GM19372 (cell line): ENCODE data around the gene SPATA7.
A peak's percentile ranks its signal among the peaks of the same experiment; 100 is the strongest.
"Not testable (repeated sequence)": the region's sequence is repeated elsewhere in the genome, so short reads cannot be mapped to it uniquely, and the experiment has no call there.

Experiments used
- ATAC-seq: cut with Tn5 transposase; IDR thresholded peaks from one replicate; pipeline ENCODE4 v1.9.1; 2021; ENCODE audit warnings: mild to moderate bottlenecking, low read depth, moderate library complexity; ENCODE audit not compliant: unreplicated experiment

Gene SPATA7, protein sequence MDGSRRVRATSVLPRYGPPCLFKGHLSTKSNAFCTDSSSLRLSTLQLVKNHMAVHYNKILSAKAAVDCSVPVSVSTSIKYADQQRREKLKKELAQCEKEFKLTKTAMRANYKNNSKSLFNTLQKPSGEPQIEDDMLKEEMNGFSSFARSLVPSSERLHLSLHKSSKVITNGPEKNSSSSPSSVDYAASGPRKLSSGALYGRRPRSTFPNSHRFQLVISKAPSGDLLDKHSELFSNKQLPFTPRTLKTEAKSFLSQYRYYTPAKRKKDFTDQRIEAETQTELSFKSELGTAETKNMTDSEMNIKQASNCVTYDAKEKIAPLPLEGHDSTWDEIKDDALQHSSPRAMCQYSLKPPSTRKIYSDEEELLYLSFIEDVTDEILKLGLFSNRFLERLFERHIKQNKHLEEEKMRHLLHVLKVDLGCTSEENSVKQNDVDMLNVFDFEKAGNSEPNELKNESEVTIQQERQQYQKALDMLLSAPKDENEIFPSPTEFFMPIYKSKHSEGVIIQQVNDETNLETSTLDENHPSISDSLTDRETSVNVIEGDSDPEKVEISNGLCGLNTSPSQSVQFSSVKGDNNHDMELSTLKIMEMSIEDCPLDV

DNA sequence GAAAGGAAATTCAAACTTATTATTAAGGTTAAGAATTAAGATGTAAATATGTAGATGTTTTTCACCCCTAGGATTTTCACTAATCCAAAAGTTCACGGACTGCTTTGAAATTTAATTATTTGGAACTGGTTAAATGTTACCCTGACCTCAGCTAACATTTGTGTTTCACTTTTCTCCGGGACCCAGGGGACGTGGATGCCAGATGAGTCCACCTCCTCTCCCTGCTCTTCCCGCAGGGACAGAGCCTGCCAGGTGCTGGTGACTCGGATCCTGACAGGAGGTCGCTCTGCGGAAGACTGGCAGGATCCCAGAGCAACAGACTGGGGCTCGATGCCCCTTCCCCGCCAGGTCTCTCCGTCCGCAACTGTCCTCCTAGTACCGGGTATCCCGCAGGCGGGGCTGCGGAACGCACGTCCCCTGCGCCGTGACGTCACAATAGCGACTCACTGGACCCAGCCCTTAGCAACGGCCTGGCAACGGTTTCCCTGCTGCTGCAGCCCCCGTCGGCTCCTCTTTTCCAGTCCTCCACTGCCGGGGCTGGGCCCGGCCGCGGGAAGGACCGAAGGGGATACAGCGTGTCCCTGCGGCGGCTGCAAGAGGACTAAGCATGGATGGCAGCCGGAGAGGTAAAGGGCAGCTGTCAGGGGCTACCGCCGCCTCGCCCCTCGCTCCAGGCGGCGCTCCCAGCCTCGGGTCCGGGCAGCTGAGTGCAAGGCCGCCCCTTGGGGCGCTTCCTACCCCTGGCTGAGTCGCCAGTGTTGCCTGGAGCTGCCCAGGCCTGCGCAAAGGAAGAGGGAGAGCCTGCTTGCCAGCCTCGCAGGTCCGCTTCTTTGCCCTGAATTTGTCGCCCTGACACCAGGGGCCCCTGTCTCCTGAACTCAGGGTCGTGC, at the start of gene SPATA7:
Gene SPATA7, plus strand, starts transcription at position 446 of the 890 bp plus-strand sequence. Its CDS starts 162 bp downstream, at position 608.
- ATAC-seq: peak; percentile 100

DNA sequence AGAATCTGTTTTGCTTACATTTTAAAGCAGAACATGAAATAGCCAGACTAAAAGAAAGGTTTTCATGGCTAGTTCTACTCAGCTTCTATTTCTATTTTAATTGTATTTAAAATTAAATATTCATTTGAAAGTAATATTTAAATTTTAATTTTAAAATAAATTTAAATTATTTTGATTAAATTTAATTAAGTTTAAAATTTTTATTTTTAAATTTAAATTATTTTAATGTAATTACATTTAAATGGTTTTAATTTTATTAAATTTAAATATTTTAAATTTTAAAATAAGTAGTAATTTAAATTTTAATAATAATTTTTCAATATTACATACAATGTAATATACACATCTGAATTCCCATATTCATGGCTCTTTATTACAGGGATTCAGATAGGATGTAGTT, 45.1 kb upstream of the SPATA7 start:
- ATAC-seq: no peak

DNA sequence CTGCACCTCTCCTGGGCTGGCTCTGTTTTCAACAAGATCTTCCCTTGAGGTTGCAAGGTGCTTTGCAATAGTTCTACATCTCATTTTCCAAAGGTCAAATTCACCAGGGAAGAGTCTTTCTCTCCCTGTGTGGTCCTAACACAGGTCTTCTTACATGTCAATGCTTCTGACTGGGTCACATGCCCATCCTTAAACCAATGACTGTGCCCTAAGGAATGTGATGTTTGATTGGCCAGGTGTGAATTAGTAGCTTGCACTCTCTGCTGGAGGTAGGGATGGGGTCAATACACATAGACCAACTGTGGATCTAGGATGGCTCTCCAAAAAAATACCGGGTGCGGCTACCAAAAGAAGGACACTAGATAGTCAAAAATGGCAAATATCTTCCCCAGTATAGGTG, 42.5 kb upstream of the SPATA7 start:
- ATAC-seq: no peak

DNA sequence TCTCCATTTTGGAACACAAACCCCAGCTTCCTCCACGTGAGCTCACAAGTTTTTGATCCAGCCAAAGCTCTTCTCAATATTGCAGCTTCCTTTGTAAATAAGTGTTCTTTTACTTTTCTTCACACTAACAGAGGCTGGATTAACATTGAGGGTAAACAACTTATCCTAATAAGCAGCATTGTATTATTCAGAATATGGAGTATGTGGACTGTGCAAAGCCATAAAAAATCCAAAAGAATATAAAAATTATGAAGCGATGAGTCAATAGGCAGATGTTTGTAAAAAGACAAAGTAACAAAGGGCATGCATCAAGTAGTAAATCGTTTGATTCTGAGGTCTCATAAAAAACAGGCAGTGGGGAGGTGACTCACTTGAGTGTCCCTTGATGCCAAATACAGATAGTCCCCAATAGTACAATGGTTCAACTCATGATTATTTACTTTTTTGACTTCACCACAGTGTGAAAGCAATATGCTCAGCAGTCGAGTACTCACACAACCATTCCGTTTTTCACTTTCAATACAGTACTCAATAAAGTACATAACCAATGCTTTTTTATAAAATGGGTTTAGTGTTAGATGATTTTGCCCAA, 39.3 kb upstream of the SPATA7 start:
- no peak for ATAC-seq

DNA sequence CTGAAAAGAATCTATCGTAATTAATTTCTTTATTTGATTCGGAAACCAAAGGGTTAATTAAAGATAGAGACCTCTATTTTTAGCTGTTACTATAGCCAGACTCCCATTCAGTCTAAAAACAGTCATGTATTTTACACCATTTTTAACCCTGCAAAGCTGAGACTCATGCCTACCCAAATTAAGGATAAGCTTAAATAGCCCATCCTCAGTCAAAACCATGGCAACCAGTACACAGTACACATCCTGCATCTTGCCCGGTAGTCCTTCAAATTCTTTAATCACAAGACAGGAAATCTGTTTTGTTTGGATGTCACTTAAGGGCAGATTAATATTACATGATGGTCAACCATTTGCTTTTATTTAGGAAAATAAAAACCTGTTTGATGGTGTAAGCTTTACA, 36.9 kb upstream of the SPATA7 start:
- ATAC-seq: no peak

DNA sequence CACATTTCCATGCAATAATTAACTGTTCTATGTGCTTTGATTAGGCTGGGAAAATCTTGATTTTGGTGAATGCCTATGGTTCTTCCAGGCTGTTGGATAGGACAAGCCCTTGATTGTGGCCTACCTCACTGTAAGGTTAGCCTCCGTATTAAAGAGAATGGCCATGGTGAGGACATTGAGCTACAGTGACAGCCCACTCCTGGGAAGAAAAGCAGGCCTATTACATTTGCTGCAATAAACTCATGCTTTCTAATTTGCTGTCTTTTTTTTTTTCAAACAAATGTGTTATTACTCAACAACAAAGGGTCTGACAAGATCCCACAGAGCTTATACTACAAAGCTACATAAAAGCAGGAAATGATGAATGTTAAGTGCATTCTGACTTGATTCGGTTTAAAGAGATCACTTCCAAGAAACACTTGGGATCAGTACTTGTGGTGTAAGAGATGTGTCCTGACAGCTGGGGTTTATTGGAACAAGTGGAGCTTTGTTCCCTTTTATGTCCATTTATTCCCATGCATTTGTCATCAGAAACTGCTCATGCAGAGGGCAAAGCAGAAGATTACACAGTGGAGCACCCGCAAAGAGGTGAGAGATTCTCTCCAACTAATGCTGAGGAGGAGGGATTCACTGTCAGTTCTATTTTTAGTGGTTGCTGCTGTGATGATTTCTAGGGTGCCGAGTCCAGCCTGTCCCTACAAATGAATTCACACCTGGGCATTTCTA, 33.3 kb upstream of the SPATA7 start:
- no peak for ATAC-seq

DNA sequence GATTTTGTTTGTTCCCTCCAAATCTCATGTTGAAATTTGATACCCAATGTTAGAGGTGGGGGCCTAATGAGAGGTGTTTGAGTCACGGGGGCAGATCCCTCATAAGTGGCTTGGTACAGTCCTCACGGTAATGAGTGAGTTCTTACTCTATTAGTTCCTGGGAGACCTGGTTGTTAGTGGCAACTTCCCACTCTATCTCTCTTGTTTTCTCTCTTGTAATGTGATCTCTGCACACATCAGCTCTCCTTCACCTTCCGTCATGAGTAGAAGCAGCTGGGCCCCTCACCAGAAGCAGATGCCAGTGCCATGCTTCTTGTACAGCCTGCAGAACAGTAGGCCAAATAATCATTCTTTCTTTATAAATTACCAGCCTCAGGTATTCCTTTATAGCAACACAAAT, 32.8 kb upstream of the SPATA7 start:
- ATAC-seq: no peak

DNA sequence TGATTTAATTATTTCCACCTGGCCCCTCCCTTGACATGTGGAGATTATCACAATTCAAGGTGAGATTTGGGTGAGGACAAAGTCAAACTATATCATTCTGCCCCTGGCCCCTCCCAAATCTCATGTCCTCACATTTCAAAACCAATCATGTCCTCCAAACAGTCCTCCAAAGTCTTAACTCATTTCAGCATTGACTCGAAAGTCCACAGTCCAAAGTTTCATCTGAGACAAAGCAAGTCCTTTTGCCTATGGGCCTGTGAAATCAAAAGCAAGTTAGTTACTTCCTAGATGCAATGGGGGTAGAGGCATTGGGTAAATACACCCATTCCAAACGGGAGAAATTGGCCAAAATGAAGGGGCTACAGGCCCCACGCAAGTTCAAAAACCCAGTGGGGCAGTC, 31.1 kb upstream of the SPATA7 start:
- ATAC-seq: no peak

DNA sequence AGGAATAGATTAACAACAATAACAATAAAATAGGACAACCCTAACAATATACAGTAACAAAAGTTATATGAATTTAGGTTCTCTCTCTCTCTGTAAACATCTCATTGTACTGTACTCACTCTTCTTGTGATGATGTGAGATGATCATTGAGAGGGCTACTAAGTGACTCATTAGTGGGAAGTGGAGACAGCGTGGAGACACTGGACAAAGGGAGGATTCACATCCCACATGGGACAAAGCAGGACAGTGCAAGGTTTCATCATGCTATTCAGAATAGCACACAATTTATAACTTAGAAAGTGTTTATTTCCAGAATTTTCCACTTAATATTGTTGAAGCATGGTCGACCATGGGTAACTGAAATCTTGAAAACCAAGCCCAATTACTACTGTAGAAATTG, 26.0 kb upstream of the SPATA7 start:
- ATAC-seq: no peak

DNA sequence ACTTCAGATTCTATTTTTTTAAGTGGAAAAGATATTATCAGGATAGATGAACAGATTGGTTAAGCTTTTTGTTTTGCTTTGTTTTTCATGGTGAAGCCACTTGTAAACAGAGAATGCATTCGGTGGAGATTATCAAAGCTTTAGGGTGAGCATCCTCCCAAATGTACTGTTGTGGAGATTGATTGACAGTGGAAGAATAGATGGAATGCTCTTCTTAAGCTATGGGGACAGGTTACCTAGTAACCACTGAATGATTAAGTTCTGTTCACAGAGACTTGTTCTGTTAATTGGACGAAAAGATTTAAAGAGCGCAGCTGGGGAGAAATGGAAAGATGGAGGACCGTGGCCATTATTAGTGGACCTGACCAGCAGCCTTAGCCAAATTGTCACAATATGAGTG, 21.8 kb upstream of the SPATA7 start:
- ATAC-seq: no peak

DNA sequence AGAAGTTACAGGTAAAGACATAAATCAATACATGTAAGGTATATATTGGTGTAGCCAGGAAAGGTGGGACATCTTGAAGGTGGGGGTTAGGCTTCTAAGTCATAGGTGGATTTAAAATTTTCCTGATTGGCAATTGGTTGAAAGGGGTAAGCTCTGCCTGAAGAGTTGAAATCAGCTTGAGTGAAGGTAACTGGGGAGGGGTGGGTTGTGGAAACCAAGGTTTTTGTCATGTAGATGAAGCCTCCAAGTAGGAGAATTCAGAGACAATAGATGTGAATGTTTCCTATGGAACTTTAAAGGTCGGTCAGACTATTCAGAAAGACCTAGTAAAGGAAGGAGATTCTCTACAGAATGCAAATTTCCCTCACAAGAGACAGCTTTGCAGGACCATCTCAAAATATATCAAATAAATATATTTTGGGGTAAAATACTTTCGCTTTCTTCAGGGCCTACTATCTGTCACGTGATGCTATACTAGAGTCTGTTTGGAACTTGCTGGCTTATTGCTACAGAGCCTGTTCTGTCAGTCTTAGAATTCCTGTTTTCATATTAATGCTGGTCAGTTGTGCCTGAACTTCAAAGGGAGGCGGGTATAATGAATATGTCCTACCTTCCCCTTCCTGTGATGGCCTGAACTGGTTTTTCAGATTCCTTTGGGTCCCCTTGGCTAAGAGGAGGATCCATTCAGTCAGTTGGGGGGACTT, 20.6 kb upstream of the SPATA7 start:
- no peak for ATAC-seq

DNA sequence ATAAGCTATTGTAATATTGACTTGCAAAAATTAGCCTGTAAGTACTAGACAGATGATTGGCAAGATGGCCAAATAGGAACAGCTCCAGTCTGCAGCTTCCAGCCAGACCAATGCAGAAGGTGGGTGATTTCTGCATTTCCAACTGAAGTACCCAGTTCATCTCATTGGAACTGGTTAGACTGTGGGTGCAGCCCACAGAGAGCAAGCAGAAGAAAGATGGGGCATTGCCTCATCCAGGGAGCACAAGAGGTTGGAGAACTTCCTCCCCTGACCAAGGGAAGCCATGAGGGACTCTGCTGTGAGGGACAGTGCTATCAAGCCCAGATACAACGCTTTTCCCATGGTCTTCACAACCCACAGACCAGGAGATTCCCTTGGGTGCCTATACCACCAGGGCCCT, 16.0 kb upstream of the SPATA7 start:
- no peak for ATAC-seq

DNA sequence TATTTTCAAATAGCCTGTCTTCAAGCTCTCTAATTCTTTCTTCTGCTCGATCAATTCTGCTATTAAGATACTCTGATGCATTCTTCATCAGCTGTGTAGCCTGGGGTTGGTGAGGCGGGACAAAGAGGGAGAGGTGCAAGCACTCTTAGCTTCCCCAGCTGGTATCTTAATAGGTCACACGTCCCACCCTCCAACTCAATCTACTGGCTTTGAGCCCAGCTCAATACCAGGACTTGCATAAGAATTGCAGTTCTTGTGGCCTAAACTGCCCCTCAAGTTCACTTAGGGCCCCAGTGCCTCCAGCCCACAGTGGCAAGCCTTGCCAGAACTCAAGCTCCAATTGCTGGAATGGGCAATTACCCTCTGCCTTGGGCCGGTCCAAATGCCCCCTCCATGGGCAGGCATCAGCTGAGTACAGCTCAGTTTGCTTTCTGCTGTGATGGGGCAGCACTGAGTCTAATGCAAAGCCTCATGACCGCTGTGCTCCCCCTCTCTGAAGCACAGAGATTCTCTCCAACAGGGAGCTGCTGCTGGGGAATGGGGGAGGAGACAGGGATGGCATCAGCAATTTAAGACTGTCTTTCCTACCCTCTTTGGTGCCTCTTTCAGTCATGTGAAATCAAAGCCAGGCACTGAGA, 5.6 kb upstream of the SPATA7 start:
- ATAC-seq: no peak

DNA sequence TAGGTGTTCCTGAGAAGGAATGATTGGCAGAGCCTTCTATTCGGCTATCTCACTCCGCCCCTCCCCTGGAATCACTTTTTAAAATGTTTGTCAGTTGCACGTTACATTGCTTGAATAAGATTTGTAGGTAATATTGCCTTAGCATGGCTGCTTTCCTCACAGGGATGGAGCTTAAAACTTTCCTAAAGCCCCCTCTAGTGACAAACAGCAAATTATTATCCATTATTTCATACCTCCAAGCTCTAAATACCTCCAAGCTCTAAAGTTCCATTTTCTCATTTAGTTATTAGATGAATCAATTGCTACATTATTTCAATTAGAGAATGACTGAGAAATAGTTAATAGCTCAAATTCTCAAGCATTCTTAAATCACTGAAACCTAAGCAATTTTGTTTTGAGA, 5.1 kb upstream of the SPATA7 start:
- ATAC-seq: no peak

DNA sequence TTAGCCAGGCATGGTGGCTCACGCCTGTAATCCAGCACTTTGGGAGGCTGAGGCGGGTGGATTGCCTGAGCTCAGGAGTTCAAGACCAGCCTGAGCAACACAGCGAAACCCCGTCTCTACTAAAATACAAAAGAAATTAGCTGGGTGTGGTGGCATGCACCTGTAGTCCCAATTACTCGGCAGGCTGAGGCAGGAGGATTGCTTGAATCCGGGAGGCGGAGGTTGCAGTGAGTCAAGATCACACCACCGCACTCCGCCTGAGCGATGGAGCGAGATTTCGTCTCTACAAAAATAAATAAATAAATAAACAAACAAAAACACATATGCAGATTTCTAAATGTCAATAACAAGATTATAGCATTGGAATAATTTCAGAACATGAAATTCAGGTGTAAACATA, 3.8 kb upstream of the SPATA7 start:
- not testable (repeated sequence) for ATAC-seq

DNA sequence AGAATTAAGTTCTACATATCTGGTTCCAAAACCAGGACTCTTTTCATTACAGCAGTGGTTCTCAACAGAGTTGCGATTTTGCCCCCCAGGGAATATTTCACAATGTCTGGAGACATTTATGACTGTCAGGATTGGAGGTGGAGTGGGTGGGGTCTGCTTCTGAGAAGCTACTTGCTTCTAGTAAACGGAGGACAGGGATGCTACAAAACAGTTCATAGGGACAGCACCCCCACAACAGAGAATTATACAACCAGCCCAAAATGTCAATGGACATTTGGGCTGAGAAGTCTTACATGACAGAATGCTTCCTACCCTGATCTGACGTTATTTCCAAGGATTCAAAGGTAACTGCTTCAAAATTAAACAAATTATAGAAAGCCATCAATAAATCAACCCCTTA, 739 bp upstream of the SPATA7 start:
- no peak for ATAC-seq

DNA sequence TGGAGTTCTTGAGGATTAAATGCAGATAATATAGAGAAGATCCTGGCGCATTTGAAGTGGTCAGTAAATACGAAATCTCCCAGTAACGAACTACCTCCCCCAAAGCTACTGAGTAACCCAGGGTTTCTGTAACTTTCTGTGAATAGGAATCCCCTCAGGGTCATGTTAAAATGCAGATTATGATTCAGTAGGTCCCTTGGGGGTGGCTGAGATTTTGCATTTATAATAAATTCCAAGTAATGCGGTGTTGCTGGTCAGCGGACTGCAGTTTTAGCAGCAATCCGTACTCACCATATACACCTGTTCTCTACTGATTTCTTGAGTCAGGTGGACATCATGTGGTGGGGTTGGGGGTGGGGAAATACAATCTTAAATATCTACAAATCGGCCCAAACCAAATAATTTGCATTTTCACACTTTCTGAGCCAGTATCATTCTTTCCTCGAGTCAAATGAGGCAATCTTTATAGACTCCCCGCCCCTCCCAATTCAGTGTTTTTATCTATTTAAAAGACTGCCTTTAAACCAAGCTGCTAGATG, 868 bp downstream of the SPATA7 start:
- no peak for ATAC-seq

DNA sequence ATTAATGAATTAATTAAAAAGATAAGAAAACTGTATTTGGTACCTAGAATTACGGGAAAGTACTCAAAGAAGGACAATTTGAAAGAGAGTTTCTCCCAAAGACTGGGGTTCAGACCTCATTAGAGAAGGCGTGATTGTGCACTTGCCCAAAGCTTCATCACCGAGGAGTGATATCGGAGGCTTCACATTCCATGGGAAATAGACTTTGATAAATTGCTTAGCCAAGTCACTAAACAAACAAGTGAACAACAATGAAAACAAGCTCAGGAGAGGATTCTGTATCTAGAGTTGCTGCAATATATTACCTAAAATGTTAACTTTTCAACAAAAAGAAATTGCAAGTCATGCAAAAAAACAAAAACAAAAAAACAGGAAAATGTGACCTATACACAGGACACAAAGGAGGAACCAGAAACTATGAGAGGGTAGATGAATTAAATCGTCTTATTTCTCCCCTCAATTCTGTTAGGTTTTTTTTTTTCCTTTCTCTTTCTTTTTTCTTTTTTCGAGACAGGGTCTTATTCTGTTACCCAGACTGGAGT, 3.4 kb downstream of the SPATA7 start:
- ATAC-seq: no peak

DNA sequence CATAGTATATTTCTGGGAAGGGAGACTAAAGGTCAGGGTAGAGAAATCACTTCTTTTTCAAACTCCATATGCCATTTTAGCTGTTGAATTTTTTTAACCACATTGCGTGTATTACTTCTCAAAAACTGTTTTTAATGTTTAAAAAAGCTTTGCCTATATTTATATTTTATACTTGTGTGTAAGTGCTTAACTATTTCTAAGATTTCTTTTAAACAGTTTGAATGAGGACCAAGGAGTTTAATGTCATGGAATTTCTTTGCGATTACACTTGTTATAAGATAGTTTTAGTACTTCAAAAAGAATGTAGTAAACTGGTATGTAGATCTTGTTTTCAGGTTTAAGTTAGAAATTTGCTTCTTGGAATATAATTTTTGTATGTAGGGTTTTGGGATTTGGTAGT, 7.2 kb downstream of the SPATA7 start:
- ATAC-seq: no peak
